Measurements from ENCODE around the gene CDH23. TPM values are rescaled to one million over a fixed set of nuclear protein-coding genes. Genes with fewer than 3 reads are reported as not detected.

CDH23 gene
- total RNA-seq, 1 donor from 2014 or later = 3.7 TPM

Small RNAs within 50 kb of the gene (microRNA-seq; reads per million reads assigned to microRNA genes)
- gene MIR7152 = not detected

Other genes with a start within 250 kb of the CDH23 start
- 12.2 TPM for gene UNC5B, start 184.3 kb upstream of the CDH23 start, total RNA-seq
- 1.8 TPM for gene SLC29A3, start 77.7 kb upstream of the CDH23 start, total RNA-seq

All from Right ventricle myocardium superior (tissue), 1 donor.